Hepatocyte (in vitro differentiated cells): ENCODE data around the gene UBQLN4. TPM values are rescaled to one million over a fixed set of nuclear protein-coding genes. Genes with fewer than 3 reads are reported as not detected.

ENCODE experiments used
- DNase-seq: peaks from one replicate; pipeline ENCODE4 v3.0.0-alpha.2; 2016; ENCODE audit warnings: low spot score
- H2AFZ ChIP-seq: fragments of 200-600 bp; sonication (generic); 2 replicates; pipeline ENCODE4 v1.6.0; 2016; ENCODE audit warnings: antibody characterized with exemption, mild to moderate bottlenecking
- H3K27ac ChIP-seq: fragments of 200-600 bp; sonication (generic); 2 replicates; pipeline ENCODE4 v1.5.1; 2016; ENCODE audit warnings: mild to moderate bottlenecking
- H3K27me3 ChIP-seq: fragments of 200-600 bp; sonication (generic); 2 replicates; pipeline ENCODE4 v1.6.1; 2016
- H3K36me3 ChIP-seq: fragments of 200-600 bp; sonication (generic); replicated peaks from 2 replicates; pipeline ENCODE4 v1.5.1; 2016; ENCODE audit warnings: low read depth; ENCODE audit not compliant: insufficient read depth
- H3K4me1 ChIP-seq: fragments of 200-600 bp; sonication (generic); 2 replicates; pipeline ENCODE4 v1.5.1; 2016; ENCODE audit warnings: mild to moderate bottlenecking, moderate library complexity; ENCODE audit not compliant: insufficient read depth
- H3K4me2 ChIP-seq: fragments of 200-600 bp; sonication (generic); 2 replicates; pipeline ENCODE4 v1.6.0; 2016
- H3K4me3 ChIP-seq: fragments of 200-600 bp; sonication (generic); 2 replicates; pipeline ENCODE4 v1.5.1; 2016; ENCODE audit warnings: mild to moderate bottlenecking
- H3K79me2 ChIP-seq: fragments of 200-600 bp; sonication (generic); 2 replicates; pipeline ENCODE4 v1.6.0; 2017; ENCODE audit warnings: mild to moderate bottlenecking
- H3K9me2 ChIP-seq: fragments of 200-600 bp; sonication (generic); replicated peaks from 2 replicates; pipeline ENCODE4 v1.6.0; 2017; ENCODE audit warnings: mild to moderate bottlenecking; ENCODE audit not compliant: insufficient read depth
- H3K9me3 ChIP-seq: fragments of 200-600 bp; sonication (generic); 2 replicates; pipeline ENCODE4 v1.5.1; 2016; ENCODE audit warnings: low read depth, mild to moderate bottlenecking
- H4K20me1 ChIP-seq: fragments of 200-600 bp; sonication (generic); 2 replicates; pipeline ENCODE4 v1.6.0; 2016; ENCODE audit warnings: mild to moderate bottlenecking; ENCODE audit not compliant: insufficient read depth, poor library complexity, severe bottlenecking
- EZH2 ChIP-seq: fragments of 200-600 bp; sonication (generic); IDR thresholded peaks from 2 replicates; pipeline ENCODE4 v1.6.1; 2016; ENCODE audit warnings: antibody characterized with exemption, mild to moderate bottlenecking, borderline replicate concordance
- EZH2phosphoT487 ChIP-seq: fragments of 200-600 bp; sonication (generic); IDR thresholded peaks from one replicate; pipeline ENCODE4 v1.6.1; 2018; ENCODE audit warnings: antibody characterized with exemption, mild to moderate bottlenecking, low read depth, moderate library complexity; ENCODE audit not compliant: unreplicated experiment, severe bottlenecking
- WGBS: methylation state at CpG from one replicate; pipeline ENCODE4 v1.1.6; 2016; ENCODE audit warnings: low lambda C conversion rate; ENCODE audit errors: missing lambda C conversion rate; 5-methylcytosine and 5-hydroxymethylcytosine counted together
- polyA plus RNA-seq: library from polyadenylated mRNA; unstranded; fragments of >200 nt; fragmentation: Nextera tagmentation; extraction: Ambion mirVana; gene quantifications from 2 replicates; pipeline ENCODE4 v1.2.1, GENCODE V29; 2016
- total RNA-seq: library from RNA; depleted of rRNA; stranded (reverse); fragments of >200 nt; gene quantifications from 2 replicates; pipeline ENCODE4 v1.2.3, GENCODE V29; 2014
- TF ChIP-seq, protein P1 (sequence below): fragments of 200-600 bp; sonication (generic); IDR thresholded peaks from 2 replicates; pipeline ENCODE4 v1.5.1; 2016; ENCODE audit warnings: antibody characterized with exemption, mild to moderate bottlenecking; ENCODE audit not compliant: poor library complexity

The UBQLN4 gene
- total RNA-seq = 35.3 and 37.8 TPM in 2 replicates
- polyA plus RNA-seq = 29.5 and 35.5 TPM in 2 replicates

DNA sequence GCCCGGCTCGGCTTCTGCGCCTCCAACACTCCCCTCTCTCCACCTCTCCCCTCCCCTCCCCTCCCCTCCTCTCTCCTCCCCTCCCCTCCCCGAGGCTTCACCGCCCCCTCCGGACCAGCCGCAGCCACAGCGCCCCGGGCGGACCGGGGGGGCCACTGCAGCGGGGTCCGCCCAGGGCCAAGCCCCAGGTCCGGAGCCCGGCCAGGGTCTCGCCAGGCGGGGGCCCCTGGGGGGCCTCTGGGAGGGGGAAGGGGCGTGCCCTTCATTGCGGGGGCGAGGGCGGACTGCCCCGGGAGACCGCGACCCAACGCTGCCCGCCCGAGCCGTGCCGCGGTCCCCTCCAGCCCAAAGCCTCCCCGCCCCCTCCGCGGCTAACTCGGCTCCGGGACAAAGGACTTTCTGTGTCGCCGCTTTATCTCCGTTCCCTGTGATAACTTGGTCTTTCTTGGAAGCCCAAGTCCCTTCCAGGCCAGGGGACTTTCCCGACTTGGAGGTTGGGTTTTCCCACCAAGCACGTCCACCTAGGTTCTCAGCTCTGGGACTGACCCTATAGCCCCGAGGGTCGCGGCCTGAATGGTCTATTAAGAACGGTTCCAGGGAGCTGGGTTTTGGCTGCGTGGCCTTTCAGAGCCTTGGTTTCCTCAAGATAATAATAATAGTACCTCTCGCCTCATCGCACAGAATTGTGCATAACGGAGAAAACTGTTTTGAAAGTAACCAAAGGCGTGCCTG lies at the start of gene UBQLN4:
UBQLN4 (minus strand) TSS at position 31 of the 732 bp plus-strand sequence. CDS start 97 bp downstream, outside the sequence.
- 3% methylated on average over 19 of the region's 49 CpGs for WGBS

DNA sequence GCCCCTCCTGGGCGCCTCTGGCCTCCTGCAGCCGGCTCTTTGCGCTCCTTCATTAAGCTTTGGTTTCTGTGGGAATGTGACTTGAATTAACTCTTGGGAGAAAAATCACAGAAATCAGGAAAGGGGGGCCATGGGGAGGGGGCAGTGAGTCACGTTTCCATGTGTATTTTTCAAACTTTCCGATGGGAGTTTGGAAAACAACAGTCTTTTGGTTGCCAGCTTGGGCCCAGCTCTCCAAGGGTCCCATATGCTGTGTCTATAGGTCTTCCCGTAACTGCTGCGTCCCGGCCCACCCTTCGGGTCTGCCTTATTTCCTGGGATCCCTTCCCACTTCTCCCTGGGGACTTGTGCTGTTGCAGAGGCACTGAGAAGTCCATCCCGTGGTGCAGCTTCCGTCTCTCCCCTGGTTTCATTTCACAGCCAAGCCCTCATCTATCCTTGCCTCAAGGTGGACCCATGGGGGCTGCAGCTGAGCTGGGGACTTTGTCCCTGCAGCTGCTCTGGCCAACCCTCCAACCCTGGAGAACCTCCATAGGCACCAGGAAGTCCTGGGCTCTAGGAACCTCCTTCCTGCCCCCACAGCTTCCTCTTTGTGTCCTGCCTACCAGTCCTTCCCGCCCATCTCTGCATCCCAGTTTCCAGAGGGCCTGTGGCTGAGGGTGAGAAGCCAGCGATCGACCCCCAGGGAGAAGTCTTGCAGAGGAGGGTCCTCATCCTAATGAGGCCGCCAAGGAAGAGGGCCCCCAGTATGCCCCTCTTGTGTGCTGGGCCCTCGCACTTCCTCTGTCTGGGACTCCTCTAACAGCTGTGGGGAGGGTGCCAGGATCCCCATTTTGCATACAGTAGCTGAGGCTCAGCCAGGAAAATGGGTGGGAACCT lies 49.3 kb upstream of the UBQLN4 start:
- peaks cover 72% of the 10 kb centered on the region for H3K79me2 ChIP-seq
- 87% methylated on average over 16 of the region's 16 CpGs for WGBS
- H3K4me2 ChIP-seq = peak overlapping the region; percentile 37
- no peaks in the 10 kb centered on the region for H3K9me3 ChIP-seq
- H3K27me3 ChIP-seq = no peaks in the 10 kb centered on the region
- no peak overlapping the region for H3K4me3 ChIP-seq
- no peak for DNase-seq
- no peaks in the 10 kb centered on the region for H3K9me2 ChIP-seq
- H2AFZ ChIP-seq = no peak overlapping the region
- H4K20me1 ChIP-seq = no peaks in the 10 kb centered on the region
- TF ChIP-seq, protein P1, sequence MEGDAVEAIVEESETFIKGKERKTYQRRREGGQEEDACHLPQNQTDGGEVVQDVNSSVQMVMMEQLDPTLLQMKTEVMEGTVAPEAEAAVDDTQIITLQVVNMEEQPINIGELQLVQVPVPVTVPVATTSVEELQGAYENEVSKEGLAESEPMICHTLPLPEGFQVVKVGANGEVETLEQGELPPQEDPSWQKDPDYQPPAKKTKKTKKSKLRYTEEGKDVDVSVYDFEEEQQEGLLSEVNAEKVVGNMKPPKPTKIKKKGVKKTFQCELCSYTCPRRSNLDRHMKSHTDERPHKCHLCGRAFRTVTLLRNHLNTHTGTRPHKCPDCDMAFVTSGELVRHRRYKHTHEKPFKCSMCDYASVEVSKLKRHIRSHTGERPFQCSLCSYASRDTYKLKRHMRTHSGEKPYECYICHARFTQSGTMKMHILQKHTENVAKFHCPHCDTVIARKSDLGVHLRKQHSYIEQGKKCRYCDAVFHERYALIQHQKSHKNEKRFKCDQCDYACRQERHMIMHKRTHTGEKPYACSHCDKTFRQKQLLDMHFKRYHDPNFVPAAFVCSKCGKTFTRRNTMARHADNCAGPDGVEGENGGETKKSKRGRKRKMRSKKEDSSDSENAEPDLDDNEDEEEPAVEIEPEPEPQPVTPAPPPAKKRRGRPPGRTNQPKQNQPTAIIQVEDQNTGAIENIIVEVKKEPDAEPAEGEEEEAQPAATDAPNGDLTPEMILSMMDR = no peak
- TF ChIP-seq EZH2phosphoT487 (no peak), EZH2 (no peak)
- peaks cover 62% of the 10 kb centered on the region for H3K4me1 ChIP-seq
- H3K36me3 ChIP-seq = no peaks in the 10 kb centered on the region
- H3K27ac ChIP-seq = peak overlapping the region; percentile 99

More for the DNA sequence above, at the start of gene UBQLN4:
- Histone ChIP-seq H3K27ac (peak within 1 kb of the TSS; percentile 97), H3K4me1 (no peaks in the 10 kb centered on the region), H3K36me3 (no peaks in the 10 kb centered on the region), H3K4me2 (peak within 1 kb of the TSS; percentile 88), H3K9me3 (no peaks in the 10 kb centered on the region), H3K9me2 (no peaks in the 10 kb centered on the region), H3K27me3 (no peaks in the 10 kb centered on the region), H2AFZ (peak within 1 kb of the TSS; percentile 94), H3K79me2 (peaks cover 38% of the 10 kb centered on the region), H4K20me1 (peaks cover 4% of the 10 kb centered on the region), H3K4me3 (peak within 1 kb of the TSS; percentile 83)
- TF ChIP-seq, protein P1 = peak; percentile 60
- TF ChIP-seq EZH2phosphoT487 (no peak), EZH2 (no peak)
- DNase-seq = peak; percentile 96

DNA sequence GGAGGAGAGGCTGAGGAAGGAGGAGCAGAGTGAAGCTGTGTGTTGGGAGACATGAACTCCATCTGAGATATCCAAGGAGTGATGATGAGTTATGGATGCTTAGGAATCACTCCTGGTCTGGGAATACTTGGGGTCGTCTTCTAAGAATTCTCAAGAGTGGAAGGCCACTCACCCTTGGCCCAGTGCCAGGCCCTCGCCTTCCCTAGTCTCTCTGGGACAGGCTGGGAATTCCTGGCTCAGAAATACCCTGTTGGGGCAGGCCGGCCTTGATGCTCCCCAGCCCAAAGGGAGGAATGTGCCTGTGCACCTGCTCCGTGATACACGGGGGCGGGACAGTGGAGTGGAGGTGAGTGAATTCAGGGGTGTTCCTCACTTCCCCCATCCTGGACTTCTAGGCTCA lies 48.3 kb upstream of the UBQLN4 start:
- Histone ChIP-seq H3K4me2 (no peak overlapping the region), H3K4me3 (no peak overlapping the region), H3K27ac (peak overlapping the region; percentile 99), H4K20me1 (no peaks in the 10 kb centered on the region), H3K9me2 (no peaks in the 10 kb centered on the region), H3K27me3 (no peaks in the 10 kb centered on the region), H2AFZ (no peak overlapping the region), H3K36me3 (no peaks in the 10 kb centered on the region), H3K79me2 (peaks cover 73% of the 10 kb centered on the region), H3K9me3 (no peaks in the 10 kb centered on the region), H3K4me1 (peaks cover 57% of the 10 kb centered on the region)
- WGBS = 82% methylated on average over 6 of the region's 6 CpGs
- TF ChIP-seq EZH2phosphoT487 (no peak), EZH2 (no peak)
- TF ChIP-seq, protein P1 = no peak
- DNase-seq = no peak
